HG03442 (cell line): ENCODE measurements around the gene AIPL1.

Source experiments
- ATAC-seq: cut with Tn5 transposase; IDR thresholded peaks from one replicate; pipeline ENCODE4 v1.9.1; 2021; ENCODE audit warnings: mild to moderate bottlenecking, moderate library complexity; ENCODE audit not compliant: unreplicated experiment

The AIPL1 gene

DNA sequence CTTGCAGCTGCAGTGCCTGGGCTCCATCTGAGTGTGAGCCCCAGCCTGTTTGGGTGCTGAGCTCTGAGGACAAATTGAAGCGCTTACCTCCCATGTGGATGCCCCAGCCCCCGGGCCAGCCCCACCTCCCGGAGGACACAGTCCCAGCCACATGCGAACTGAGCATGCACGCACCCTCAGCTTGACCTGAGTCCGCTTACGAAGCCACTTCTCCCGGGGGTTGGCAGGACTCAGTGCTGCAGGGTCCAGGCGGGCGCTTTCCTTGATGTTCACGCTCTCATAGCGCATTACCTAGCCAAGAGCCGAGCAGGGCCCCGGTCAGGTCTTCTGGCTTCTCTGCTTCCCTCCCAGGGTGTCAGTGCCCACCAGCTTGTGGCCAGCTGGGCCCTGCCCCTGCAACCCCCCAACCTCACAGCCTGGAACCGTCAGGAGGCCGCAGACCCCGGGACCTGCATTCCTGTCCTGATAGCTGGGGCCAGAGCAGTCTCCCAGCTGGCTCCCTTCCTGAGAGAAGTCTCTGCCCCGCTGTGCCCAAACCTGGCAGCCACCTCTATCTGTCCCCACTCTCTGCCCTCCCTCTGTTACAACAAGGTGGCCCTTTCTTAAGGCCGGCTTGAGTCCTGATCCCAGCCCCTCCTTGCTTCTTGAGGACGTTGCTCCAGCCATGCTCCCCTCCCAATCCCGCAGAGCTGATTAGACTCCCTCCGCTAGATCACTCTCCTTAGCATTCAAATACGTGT is 33.3 kb upstream of the AIPL1 start:
- no peak for ATAC-seq

- no peak for ATAC-seq
These were observed 32.6 kb upstream of the AIPL1 start for GRCh38 chr17:6467567-6467966.

- no peak for ATAC-seq
These were observed 30.5 kb upstream of the AIPL1 start for GRCh38 chr17:6465206-6466003.

- no peak for ATAC-seq
These were observed 29.6 kb upstream of the AIPL1 start for GRCh38 chr17:6464446-6465041.

GRCh38 chr17:6463616-6464445 is 28.9 kb upstream of the AIPL1 start:
- no peak for ATAC-seq

DNA sequence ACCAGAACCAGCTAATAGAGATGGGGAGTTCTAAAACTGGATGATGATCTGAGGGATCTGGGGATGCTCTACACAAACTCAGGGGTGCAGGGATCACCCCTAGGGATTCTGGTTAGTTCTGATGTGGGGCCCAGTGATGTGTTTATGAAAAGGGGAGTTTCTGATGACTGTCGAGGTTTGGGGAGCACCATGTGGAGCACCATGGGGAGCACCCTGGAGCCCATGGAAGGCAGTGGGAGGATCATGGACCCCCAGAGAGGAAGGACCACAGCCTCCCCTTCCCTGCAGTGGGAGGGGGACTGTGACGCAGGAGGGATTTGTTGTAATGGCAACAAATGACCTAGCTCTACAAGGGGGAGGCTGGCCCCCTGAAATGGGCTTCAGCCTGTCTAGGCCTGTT is 27.8 kb upstream of the AIPL1 start:
- ATAC-seq, result no peak

DNA sequence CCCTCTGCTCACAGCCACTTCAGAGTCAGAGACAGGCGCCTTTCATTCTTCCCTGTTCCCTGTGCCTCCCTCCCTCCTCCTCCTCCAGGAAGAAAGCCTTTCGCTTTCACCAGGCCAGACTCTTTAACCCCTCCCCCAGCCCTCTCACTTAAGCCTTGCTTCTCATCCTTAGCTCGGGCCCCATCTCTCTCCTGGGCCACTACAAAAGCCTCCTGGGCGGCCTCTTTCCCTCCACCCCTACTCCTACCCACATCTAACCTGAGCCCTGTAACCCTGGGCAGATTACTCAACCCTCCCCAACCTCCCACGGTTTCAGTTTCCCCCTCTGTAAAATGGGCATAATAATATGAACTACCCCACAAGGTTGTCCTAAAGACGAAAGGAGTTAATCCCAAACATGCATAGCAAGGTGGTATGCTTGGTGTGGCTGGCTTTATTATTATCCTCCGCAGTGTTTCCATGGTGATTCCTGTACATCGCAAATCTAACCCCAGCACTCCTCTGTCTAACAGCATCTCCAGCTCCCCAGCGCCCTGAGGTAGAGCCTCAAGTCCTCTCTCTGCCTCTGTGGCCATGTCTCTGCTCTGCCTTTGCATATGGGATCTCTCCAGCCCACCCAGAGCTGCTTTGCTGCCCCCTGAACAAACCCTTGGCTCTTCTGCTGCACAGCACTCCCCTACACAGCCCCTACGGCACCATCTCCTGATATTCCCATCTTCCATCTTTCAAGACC is 27.0 kb upstream of the AIPL1 start:
- no peak for ATAC-seq

- no peak for ATAC-seq
These were observed 26.3 kb upstream of the AIPL1 start for GRCh38 chr17:6461246-6461645.

DNA sequence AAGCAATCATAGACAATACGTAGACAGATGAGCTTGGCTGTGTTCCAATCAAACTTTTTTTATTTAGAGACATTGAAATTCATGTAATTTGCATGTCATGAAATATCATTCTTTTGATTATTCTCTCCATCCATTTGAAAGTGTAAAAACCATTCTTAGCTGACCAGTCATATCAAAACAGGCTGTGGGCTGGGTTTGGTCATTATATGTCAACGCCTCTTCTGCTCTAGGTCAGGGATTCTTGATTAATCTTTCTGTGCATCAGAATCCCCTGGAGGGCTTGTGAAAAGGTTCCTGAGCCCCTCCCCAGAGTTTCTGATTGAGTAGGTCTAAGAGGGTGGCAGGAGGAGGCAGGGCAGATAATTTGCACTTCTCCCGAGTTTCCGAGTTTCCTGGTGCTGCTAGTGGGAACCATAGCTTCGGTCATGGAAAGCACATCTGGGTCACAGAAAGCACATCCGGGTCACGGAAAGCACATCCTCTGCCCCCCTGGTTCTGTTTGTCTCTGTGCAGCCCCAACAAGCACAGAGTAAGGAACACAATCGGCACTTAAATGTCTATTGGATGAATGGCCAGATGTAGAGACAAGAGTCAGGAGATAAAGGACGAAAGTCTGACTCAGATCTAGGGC is 25.7 kb upstream of the AIPL1 start:
- no peak for ATAC-seq

DNA sequence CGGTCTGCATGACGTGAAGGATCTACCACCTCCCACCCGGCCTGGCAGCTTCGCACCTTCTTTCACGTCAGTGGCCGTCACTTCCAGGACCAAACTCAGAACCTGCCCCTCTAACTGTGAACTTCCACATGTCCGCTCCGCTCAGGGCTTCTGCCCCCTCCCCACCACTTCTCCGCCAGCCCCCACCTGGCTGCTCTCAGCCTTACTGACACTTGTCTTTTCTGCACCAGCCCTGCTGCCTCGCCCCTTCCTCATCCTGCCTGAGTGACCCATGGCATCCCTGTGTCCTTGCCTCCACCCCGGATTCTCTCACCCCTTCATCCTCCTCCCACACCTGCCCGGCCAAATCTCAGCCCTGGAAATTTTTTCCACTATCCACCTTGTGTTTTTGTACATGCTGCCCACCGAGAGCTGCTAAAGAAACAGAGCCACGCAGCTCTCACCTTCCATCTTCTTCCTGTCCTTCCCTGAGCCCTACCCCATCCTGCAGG is 23.6 kb upstream of the AIPL1 start:
- ATAC-seq, result no peak

GRCh38 chr17:6457688-6458459 is 23.0 kb upstream of the AIPL1 start:
- ATAC-seq, result no peak

DNA sequence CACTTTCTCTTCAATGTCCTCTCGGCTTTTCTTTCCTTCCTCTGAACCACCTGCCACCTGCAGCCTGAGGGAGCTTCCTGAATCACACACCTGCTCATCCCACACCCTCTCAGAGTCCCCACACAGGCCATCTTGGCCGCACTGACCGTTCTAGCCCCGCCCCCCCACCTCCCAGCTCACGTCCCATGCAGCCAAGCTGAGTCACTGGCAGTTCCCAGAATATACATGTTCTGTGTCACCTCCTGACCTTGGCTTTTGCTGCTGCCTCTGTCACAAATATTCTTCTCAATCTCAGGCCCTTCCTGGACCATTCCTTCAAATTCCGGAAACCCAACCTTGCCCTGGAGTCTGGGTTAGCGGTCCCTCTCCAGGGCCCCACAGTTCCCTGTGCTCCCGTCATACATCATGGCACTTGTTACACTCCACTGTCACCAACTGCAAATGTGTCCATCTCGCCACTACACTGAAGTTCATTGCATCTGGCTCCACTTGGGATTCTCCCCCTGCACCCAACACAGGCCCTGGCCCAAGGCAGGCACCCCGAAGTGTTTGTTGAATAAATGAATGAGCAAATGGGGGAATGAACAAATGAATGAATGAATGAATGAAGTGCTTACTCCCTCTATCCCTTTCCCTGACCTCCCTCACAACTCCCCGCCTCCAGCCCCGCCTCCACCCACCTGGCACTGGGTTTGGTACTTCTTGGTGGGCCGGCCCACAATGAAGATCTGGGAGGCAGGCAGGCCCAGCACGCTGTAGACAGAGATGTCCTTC is 22.2 kb upstream of the AIPL1 start:
- no peak for ATAC-seq

GRCh38 chr17:6456321-6456720 is 21.4 kb upstream of the AIPL1 start:
- ATAC-seq, result no peak

DNA sequence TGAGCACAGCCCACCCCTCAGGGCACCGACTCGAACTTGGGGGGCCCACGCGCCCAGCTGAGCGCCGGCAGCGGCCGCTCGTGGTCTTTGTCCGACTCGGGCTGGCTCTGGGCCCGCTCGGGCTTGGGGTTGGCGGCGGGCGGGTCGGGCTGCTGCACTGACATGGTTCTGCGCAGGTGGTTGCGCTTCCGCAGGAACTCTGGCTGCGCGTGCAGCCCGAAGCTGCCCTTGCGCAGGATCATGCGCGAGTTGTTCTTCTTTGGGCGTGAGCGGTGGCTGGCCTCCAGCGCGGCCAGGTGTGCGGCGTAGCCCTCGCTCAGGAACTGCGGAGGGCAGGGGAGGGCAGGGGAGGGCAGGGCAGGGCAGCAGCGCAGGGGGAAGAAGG is 20.4 kb upstream of the AIPL1 start:
- no peak for ATAC-seq

- ATAC-seq, result no peak
These were observed 19.8 kb upstream of the AIPL1 start for GRCh38 chr17:6454495-6455320.

GRCh38 chr17:6453279-6454024 is 18.5 kb upstream of the AIPL1 start:
- no peak for ATAC-seq
